ENCODE data around the gene ADGRD1. TPM values are rescaled to one million over a fixed set of nuclear protein-coding genes. Genes with fewer than 3 reads are reported as not detected.

The ADGRD1 gene
- polyA plus RNA-seq, 1 experiment, result 68.5 TPM

- ChIA-PET POLR2A (no interaction called here), CTCF (interaction anchor here (2.0 kb wide), 1 partner anchor 20 kb away, joined by 7 read pairs; no protein-coding TSS in a partner anchor)
- H3K27me3 ChIP-seq (ENCODE audit: control insufficient read depth, insufficient read depth, low read length), result no peaks in the 10 kb centered on the region
- no peak for DNase-seq (ENCODE audit: low read depth)
- no peak overlapping the region for H3K4me3 ChIP-seq (ENCODE audit: low read depth, low read length)
- TF ChIP-seq CTCF (IDR thresholded peaks at IDR 0.05; ENCODE audit: insufficient read depth, low read depth, low read length), result no peak
- no peaks in the 10 kb centered on the region for H3K36me3 ChIP-seq (ENCODE audit: control insufficient read depth, insufficient read depth, low read length)
Measured at GRCh38 chr12:131152587-131152986, 198.9 kb downstream of the ADGRD1 start.

- ChIA-PET POLR2A (no interaction called here), CTCF (no interaction called here)
- Histone ChIP-seq H3K36me3 (ENCODE audit: control insufficient read depth, insufficient read depth, low read length) (no peaks in the 10 kb centered on the region), H3K27me3 (ENCODE audit: control insufficient read depth, insufficient read depth, low read length) (no peaks in the 10 kb centered on the region), H3K4me3 (ENCODE audit: low read depth, low read length) (no peak overlapping the region)
- TF ChIP-seq CTCF (IDR thresholded peaks at IDR 0.05; ENCODE audit: insufficient read depth, low read depth, low read length), result no peak
- DNase-seq (ENCODE audit: low read depth), result no peak
Measured at GRCh38 chr12:131153016-131153415, 199.3 kb downstream of the ADGRD1 start.

GRCh38 chr12:131153956-131154355, 200.2 kb downstream of the ADGRD1 start:
- TF ChIP-seq CTCF (IDR thresholded peaks at IDR 0.05; ENCODE audit: insufficient read depth, low read depth, low read length), result no peak

GRCh38 chr12:131155131-131155530, 201.4 kb downstream of the ADGRD1 start:
- no peak for TF ChIP-seq CTCF (IDR thresholded peaks at IDR 0.05; ENCODE audit: insufficient read depth, low read depth, low read length)
- H3K36me3 ChIP-seq (ENCODE audit: control insufficient read depth, insufficient read depth, low read length), result no peaks in the 10 kb centered on the region
- DNase-seq (ENCODE audit: low read depth), result no peak
- no peaks in the 10 kb centered on the region for H3K27me3 ChIP-seq (ENCODE audit: control insufficient read depth, insufficient read depth, low read length)
- no peak overlapping the region for H3K4me3 ChIP-seq (ENCODE audit: low read depth, low read length)
- ChIA-PET CTCF (interaction anchor here (2.0 kb wide), 1 partner anchor 23 kb away, joined by 4 read pairs; no protein-coding TSS in a partner anchor), POLR2A (no interaction called here)

More at GRCh38 chr12:131153956-131154355, 200.2 kb downstream of the ADGRD1 start:
- Histone ChIP-seq H3K27me3 (ENCODE audit: control insufficient read depth, insufficient read depth, low read length) (no peaks in the 10 kb centered on the region), H3K36me3 (ENCODE audit: control insufficient read depth, insufficient read depth, low read length) (no peaks in the 10 kb centered on the region), H3K4me3 (ENCODE audit: low read depth, low read length) (no peak overlapping the region)
- DNase-seq (ENCODE audit: low read depth), result no peak
- POLR2A ChIA-PET, result no interaction called here
- CTCF ChIA-PET, result interaction anchor here (2.0 kb wide), 1 partner anchor 22 kb away, joined by 4 read pairs; no protein-coding TSS in a partner anchor

- Histone ChIP-seq H3K27me3 (ENCODE audit: control insufficient read depth, insufficient read depth, low read length) (no peaks in the 10 kb centered on the region), H3K36me3 (ENCODE audit: control insufficient read depth, insufficient read depth, low read length) (no peaks in the 10 kb centered on the region), H3K4me3 (ENCODE audit: low read depth, low read length) (no peak overlapping the region)
- DNase-seq (ENCODE audit: low read depth), result no peak
- ChIA-PET CTCF (no interaction called here), POLR2A (no interaction called here)
- no peak for TF ChIP-seq CTCF (IDR thresholded peaks at IDR 0.05; ENCODE audit: insufficient read depth, low read depth, low read length)
Measured at GRCh38 chr12:131157743-131158142, 204.0 kb downstream of the ADGRD1 start.
